ENCODE data around the gene ISG20.

- TF ChIP-seq GATA2 (IDR thresholded peaks at IDR 0.05; ENCODE audit: low read depth, low read length): no peak
- no peak for TF ChIP-seq GATA3 (IDR thresholded peaks at IDR 0.05; ENCODE audit: low read depth, low read length)
Measured at GRCh38 chr15:88661761-88662556, 23.1 kb downstream of the ISG20 start.
